Erythroblast (primary cell): ENCODE data around the gene ERICH2.

Source experiments
- DNase-seq, 2 experiments: peaks; one replicate each; lab custom pipeline; 2025; lab: John Stamatoyannopoulos, UW
- GATA1 ChIP-seq: IDR thresholded peaks from 2 replicates; pipeline ENCODE4 v1.6.1; 2011; ENCODE audit warnings: low read depth, mild to moderate bottlenecking, control low read depth, low read length, moderate library complexity
- POLR2A ChIP-seq: IDR thresholded peaks from 2 replicates; pipeline ENCODE4 v1.6.1; 2011; ENCODE audit warnings: mild to moderate bottlenecking, low read length

Gene ERICH2

DNA sequence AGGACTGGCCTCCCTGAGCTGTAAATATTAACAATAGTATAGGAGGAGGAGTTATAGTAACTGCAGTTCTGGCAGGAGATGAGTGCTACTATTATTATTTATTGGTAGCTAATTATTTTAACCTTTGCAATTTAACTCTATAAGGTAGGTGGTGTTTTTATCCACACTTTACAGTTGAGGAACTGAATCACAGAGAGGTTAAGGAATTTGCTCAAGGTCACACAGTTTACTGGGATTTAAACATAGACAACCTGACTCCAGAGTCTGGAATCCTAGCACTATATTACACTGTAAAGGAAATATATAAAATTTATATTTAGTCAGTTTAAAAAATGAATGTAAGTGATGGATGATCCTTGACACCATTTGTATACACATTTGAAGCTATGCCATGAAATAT is 2.1 kb downstream of the ERICH2 start:
- TF ChIP-seq POLR2A (no peak), GATA1 (no peak)
- no peak for DNase-seq

- TF ChIP-seq POLR2A (no peak), GATA1 (no peak)
Observed at GRCh38 chr2:170774074-170774473, 3.9 kb downstream of the ERICH2 start.

DNA sequence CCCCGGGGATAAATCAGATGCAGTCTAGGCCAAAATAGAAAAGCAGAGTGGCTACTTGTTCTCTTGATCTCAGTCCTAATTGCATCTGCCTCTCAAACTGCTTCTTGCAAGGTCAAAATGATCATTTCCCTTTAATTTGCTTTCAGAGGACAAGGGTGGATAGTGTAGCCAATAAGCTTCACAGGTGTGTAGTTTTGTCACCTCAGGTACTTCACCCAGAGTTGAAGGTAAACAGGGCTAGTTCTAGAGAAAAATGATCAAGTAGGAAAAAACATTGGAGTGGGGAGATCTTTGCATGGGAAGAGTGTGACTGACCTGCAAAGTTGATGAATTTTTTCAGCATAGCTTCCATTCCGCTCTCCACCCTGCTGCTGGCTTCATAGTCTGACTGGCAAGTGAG is 8.7 kb downstream of the ERICH2 start:
- no peak for TF ChIP-seq POLR2A
- TF ChIP-seq GATA1 = no peak
- DNase-seq = no peak

More at GRCh38 chr2:170774074-170774473, 3.9 kb downstream of the ERICH2 start:
- no peak for DNase-seq

DNA sequence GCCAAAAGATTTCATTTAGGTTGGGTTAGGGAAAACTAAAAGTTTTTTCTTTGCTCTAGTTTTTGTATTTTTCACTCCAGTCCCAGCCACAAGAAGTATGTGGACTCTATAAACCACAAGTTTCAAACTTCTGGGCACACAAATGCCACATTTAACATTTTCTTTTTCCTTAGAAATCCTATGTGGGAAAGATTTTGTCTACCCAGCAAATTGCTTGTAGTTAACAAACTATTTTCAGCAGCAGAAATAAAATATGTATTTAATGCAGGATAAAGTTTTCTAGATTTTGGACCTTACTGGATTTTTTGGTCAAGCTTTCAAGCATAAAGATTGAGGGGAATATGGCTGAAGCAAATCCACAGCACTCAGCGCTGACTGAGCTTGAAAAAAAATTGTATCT is 9.1 kb downstream of the ERICH2 start:
- TF ChIP-seq GATA1 = no peak
- DNase-seq = no peak

DNA sequence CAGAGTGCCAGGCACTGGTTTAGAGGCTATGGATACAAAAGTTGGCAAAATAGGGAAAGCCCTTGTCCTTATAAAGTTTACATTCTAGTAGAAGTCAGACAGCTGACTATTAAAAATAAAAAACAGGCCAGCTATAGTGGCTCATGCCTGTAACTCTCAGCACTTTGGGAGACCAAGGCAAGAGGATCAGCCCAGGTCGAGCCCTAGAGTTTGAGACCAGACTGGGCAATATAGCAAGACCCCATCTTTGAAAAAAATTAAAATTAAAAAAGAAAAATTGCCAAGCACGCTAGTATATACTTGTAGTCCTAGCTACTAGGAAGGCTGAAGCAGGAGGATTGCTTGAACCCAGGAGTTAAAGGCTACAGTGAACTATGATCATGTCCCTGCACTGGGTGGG is 12.5 kb downstream of the ERICH2 start:
- TF ChIP-seq POLR2A = no peak
- no peak for TF ChIP-seq GATA1
- DNase-seq = no peak

DNA sequence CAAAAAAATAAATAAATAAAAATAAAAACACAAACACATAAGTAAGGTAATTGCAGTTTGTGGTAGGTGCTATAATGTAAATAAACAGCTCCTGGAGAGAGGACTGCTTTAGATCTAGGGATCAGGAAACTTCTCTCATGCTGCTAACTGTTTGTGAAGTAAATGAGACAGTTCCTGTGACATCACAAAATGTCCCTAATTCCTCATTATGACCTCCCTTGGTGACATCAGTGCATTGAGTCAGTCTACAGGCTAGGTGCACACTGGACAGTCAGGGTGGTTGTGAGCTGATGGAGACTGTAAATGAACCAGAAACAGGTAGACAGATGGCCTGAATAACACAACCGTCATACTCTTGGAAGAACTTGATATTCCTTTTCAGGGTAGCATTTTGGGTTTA is 13.4 kb downstream of the ERICH2 start:
- DNase-seq = no peak
- no peak for TF ChIP-seq POLR2A
- TF ChIP-seq GATA1 = no peak

DNA sequence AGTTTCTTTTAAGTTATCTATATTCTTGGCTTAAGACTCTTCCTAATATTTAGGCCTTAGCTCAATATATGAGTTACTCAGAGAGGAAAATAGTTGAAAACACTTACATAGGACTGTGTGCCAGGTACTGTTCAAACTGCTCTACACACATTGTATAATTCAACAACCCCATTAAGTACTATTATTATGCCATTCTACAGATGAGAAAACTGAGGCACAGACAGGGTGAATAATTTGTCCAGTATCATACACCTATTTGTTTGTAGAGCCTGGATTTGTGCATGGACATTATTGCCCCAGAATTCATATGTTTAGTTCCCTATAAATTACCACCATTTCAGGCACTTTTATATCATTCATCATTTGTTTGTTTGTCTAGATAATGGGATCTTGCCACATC is 28.8 kb downstream of the ERICH2 start:
- no peak for DNase-seq
- TF ChIP-seq POLR2A (no peak), GATA1 (no peak)

DNA sequence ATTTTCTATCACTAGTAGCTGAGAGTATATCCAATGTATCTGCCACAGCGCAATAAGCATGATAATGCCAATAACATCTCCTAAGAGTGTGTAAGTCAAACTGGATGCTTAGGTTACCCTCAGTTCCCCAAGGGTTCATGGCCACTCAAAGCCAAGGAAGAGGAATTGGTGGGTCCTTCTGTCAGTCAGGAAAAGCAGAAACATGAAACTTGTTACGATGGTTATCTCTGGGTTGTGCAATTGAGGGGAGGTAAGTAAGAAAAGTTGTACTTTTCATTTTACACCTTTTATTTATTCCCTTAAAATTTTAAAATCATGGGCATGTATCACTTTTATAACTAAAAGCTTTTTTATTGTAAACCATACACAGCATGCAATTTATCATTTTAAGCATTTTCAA is 36.4 kb downstream of the ERICH2 start:
- DNase-seq = no peak
- TF ChIP-seq POLR2A = no peak
- TF ChIP-seq GATA1 = no peak

- TF ChIP-seq GATA1 (no peak), POLR2A (no peak)
- peak; percentile 67 to 79 for DNase-seq
Observed at GRCh38 chr2:170812710-170813600, 42.8 kb downstream of the ERICH2 start.

DNA sequence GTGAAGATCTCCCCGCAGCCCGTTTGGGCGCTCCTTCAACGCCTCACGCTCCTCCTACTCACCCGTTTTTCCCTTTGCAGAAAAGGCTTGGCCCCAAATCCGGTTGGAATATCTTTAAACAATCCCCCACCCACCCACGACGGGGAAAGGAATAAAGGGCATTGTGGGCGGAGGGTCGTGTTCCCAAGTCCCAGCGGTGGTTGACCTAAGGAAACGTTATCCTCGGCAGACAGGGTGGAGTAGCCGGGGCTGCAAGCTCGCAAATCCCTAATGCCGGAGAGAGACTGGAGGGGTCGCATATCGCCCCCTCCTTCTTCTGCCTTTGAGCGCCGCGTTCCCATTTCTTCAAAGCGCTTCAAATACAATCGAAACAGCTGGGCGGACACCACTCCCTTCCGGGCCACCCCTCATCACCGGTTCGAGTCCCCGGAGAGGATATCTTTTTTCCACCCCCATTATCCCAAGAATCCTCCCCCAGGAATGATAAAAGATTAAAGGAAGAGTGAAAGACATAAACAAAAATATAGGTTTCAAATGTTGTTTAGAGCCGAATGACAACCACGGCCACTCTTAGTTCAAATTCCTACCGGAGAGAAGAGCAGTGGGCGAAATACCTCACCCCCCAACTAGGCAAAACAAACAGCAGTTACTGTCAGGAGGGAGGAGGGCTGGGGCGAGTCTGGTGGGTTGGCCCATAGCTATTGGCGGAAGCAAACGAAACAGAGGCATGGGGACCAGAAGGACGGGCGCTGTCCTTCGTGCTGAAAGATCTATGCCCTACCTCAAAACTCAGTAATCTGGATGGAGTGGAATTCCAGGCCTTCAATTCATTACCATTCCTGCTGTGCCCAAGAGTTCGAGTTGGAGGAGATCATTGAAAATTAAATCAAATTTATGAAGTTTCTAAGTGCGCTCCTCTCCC is 43.7 kb downstream of the ERICH2 start:
- no peak for TF ChIP-seq GATA1
- no peak for TF ChIP-seq POLR2A
- DNase-seq = peak; percentile 41 to 46

DNA sequence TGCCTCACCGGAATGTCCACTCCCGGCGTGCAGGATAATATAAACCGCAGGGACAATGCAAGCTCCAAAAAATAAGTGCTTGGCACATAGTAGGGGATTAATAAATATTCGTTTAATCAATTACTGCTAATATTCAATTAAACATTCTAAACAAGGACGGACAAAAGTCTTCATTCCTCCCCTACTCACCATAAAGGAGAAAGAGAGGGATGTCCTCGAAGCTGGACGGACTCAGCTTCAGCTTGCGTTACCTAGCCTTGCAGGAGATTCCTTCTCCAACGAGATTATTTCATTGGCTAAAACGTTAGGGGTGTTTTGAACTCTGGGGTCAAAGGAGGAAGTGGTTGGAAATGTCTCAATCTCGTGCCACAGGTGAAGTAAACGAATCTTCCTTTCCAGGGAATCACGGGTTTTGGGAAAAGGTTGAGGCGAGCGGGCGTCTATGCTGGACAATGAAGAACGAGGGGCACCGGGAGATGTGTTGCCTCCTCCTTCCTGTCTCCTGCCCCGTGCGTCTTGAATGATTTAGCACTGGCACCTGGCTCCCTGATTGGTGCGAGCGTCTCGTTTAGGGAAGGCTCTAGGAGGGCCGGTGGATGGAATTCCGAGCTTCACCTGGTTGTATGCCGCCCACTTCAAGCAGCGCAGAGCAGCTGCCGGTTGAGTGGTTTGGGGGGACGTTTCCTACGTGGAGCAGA is 44.5 kb downstream of the ERICH2 start:
- no peak for DNase-seq
- TF ChIP-seq POLR2A (no peak), GATA1 (no peak)

GRCh38 chr2:170815311-170815710 is 45.1 kb downstream of the ERICH2 start:
- TF ChIP-seq POLR2A = no peak
- TF ChIP-seq GATA1 = no peak
- DNase-seq = no peak

DNA sequence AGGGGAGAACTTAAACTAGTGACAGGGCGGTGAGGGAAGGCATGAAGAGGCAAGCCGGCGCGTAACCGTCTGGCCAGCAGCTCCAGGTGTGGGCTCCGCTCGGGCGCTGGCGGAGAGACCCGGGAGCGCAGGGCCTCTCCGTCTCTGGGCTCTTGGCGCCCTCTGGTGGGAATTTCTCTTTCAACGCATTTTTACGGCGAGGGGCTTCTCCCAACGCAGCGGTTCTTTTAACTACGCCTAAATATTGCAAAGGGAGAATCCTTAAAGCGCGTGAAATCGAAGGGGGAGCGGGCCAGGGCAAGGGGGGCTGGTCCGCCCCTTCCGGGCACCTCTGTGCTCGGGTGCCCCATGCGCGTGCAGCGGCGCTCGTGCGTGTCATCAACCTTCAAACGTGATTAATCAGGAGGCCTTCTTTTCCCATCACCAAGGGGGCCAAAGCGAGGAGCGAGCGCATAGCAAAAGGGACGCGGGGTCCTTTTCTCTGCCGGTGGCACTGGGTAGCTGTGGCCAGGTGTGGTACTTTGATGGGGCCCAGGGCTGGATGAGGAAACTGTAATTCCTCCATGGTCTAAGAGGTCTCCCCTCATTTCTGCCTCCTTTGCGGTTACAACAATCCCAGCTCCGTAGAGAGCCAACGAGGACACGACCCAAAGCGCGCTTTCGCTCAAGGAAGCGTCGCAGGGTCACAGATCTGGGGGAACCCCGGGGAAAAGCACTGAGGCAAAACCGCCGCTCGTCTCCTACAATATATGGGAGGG is 45.7 kb downstream of the ERICH2 start:
- peak; percentile 63 to 74 for DNase-seq
- no peak for TF ChIP-seq POLR2A
- TF ChIP-seq GATA1 = no peak
